Measurements from ENCODE around the gene MAGI2.

- TF ChIP-seq, protein P1, sequence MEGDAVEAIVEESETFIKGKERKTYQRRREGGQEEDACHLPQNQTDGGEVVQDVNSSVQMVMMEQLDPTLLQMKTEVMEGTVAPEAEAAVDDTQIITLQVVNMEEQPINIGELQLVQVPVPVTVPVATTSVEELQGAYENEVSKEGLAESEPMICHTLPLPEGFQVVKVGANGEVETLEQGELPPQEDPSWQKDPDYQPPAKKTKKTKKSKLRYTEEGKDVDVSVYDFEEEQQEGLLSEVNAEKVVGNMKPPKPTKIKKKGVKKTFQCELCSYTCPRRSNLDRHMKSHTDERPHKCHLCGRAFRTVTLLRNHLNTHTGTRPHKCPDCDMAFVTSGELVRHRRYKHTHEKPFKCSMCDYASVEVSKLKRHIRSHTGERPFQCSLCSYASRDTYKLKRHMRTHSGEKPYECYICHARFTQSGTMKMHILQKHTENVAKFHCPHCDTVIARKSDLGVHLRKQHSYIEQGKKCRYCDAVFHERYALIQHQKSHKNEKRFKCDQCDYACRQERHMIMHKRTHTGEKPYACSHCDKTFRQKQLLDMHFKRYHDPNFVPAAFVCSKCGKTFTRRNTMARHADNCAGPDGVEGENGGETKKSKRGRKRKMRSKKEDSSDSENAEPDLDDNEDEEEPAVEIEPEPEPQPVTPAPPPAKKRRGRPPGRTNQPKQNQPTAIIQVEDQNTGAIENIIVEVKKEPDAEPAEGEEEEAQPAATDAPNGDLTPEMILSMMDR (IDR thresholded peaks at IDR 0.05) = no peak
- no peak for TF ChIP-seq POLR2A (IDR thresholded peaks at IDR 0.05)
- no peak for TF ChIP-seq EP300 (IDR thresholded peaks at IDR 0.05)
Observed at GRCh38 chr7:79217468-79217867, 236.0 kb downstream of the MAGI2 start.

All from ovary (tissue), 3 donors.